B cell (primary cell): Measurements from ENCODE around the gene FBXO2.

Source experiments
- CTCF ChIP-seq: fragments of 200-600 bp; IDR thresholded peaks from one replicate; pipeline ENCODE4 v1.8.0; 2022; ENCODE audit warnings: antibody characterized with exemption, mild to moderate bottlenecking
- EZH2 ChIP-seq: IDR thresholded peaks from 2 replicates; pipeline ENCODE4 v1.6.1; 2012; ENCODE audit warnings: borderline replicate concordance, low read depth, mild to moderate bottlenecking, moderate library complexity, low read length; ENCODE audit not compliant: insufficient read depth, poor library complexity, severe bottlenecking

DNA sequence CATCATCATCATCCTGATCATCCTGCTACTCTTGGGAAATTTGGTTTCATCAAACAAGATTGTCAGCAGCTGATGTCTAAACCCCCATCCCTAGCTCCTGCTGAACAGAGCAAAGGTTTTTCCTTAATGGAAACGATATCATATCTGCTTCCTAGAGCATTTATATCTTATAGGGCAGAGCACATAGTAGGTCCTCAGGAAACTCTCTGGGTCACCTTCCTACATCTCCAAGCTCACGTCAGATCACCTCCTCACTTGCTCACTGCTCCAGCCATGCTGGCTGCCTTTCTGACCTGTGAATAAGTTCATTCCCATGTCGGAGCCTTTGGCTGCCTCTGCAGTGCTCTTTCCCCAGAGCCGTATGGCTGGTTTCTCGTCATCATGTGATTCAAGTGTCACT, 10.4 kb downstream of the FBXO2 start:
- TF ChIP-seq CTCF (no peak), EZH2 (no peak)
